IMR-90 (cell line): ENCODE results near the gene KIF25. TPM values are rescaled to one million over a fixed set of nuclear protein-coding genes. Genes with fewer than 3 reads are reported as not detected.

ENCODE experiments used
- ATAC-seq: fragments of 200-7000 bp; cut with Tn5 transposase; 2 replicates; pipeline ENCODE4 v1.9.1; 2020; ENCODE audit warnings: low read depth, mild to moderate bottlenecking, moderate library complexity
- BruUV-seq: library from RNA; stranded (reverse); fragments of 400-500 nt; replicated peaks from 2 replicates; lab custom pipeline; 2021; lab: Mats Ljungman, UMichigan
- CTCF ChIA-PET: fragments of 300-600 bp; formaldehyde crosslinking; extraction: SDS; loops from one replicate; lab custom pipeline; 2021; ENCODE audit warnings: antibody characterized with exemption; lab: Yijun Ruan, JAX
- POLR2A ChIA-PET: fragments of 300-600 bp; sonication (Branson Sonifier 250); formaldehyde crosslinking; loops from one replicate; lab custom pipeline; 2022; ENCODE audit warnings: antibody characterized with exemption; ENCODE audit not compliant: unreplicated experiment; lab: Charles Lee
- DNase-seq: peaks from one replicate; pipeline ENCODE4 v3.0.0; 2013
- H2AFZ ChIP-seq: replicated peaks from 2 replicates; pipeline ENCODE3; 2013; ENCODE audit warnings: low read length, mild to moderate bottlenecking; ENCODE audit not compliant: poor library complexity
- H2AK5ac ChIP-seq: 2 replicates; pipeline ENCODE4 v1.6.1; 2013; ENCODE audit warnings: low read depth, low read length, inconsistent platforms
- H2AK9ac ChIP-seq: replicated peaks from 2 replicates; pipeline ENCODE3; 2013; ENCODE audit warnings: mild to moderate bottlenecking, low read depth, low read length, moderate library complexity; ENCODE audit not compliant: poor library complexity
- H2BK120ac ChIP-seq: 2 replicates; pipeline ENCODE4 v1.6.1; 2013; ENCODE audit warnings: low read depth, low read length, inconsistent platforms
- H2BK15ac ChIP-seq: 3 replicates; pipeline ENCODE4 v1.6.1; 2013; ENCODE audit warnings: low read depth, low read length, inconsistent platforms
- H2BK20ac ChIP-seq: 2 replicates; pipeline ENCODE4 v1.6.1; 2013; ENCODE audit warnings: low read depth, mild to moderate bottlenecking, inconsistent platforms, low read length, moderate library complexity
- H2BK5ac ChIP-seq: 2 replicates; pipeline ENCODE4 v1.6.1; 2013; ENCODE audit warnings: mild to moderate bottlenecking, low read depth, low read length, inconsistent platforms; ENCODE audit not compliant: poor library complexity, severe bottlenecking
- H3K14ac ChIP-seq: replicated peaks from 2 replicates; pipeline ENCODE4 v1.6.1; 2013; ENCODE audit warnings: low read depth, low read length, inconsistent platforms
- H3K18ac ChIP-seq: 2 replicates; pipeline ENCODE4 v1.6.1; 2013; ENCODE audit warnings: low read depth, low read length, control low read depth
- H3K23ac ChIP-seq: 2 replicates; pipeline ENCODE4 v1.6.1; 2013; ENCODE audit warnings: low read depth, low read length, inconsistent platforms
- H3K27ac ChIP-seq: 2 replicates; pipeline ENCODE4 v1.5.1; 2013; ENCODE audit warnings: mild to moderate bottlenecking, control low read depth, low read length; ENCODE audit not compliant: insufficient read depth
- H3K27me3 ChIP-seq: 2 replicates; pipeline ENCODE4 v1.6.1; 2013; ENCODE audit warnings: low read length; ENCODE audit not compliant: control insufficient read depth, insufficient read depth
- H3K36me3 ChIP-seq: 2 replicates; pipeline ENCODE4 v1.6.1; 2013; ENCODE audit warnings: low read length, mixed read lengths; ENCODE audit not compliant: control insufficient read depth, insufficient read depth
- H3K4ac ChIP-seq: 2 replicates; pipeline ENCODE4 v1.6.1; 2013; ENCODE audit warnings: low read depth, low read length, inconsistent platforms
- H3K4me1 ChIP-seq: 2 replicates; pipeline ENCODE4 v1.6.1; 2013; ENCODE audit warnings: low read length, mixed read lengths; ENCODE audit not compliant: control insufficient read depth, insufficient read depth
- H3K4me2 ChIP-seq: 2 replicates; pipeline ENCODE4 v1.6.1; 2013; ENCODE audit warnings: low read depth, mild to moderate bottlenecking, control low read depth, low read length, moderate library complexity
- H3K4me3 ChIP-seq: 2 replicates; pipeline ENCODE4 v1.5.1; 2013; ENCODE audit warnings: low read depth, mild to moderate bottlenecking, control low read depth, low read length, moderate library complexity; ENCODE audit not compliant: insufficient read depth
- H3K56ac ChIP-seq: 2 replicates; pipeline ENCODE4 v1.6.1; 2013; ENCODE audit warnings: low read length, inconsistent platforms; ENCODE audit not compliant: insufficient read depth; ENCODE audit errors: extremely low read depth
- H3K79me1 ChIP-seq, 2 experiments: 2 replicates each; pipeline ENCODE4 v1.6.1; 2013; ENCODE audit warnings: low read length in 2 of 2, inconsistent platforms in 1 of 2, low read depth in 1 of 2
- H3K9ac ChIP-seq: 2 replicates; pipeline ENCODE4 v1.6.1; 2013; ENCODE audit warnings: low read depth, low read length, control low read depth
- H3K9me1 ChIP-seq: 2 replicates; pipeline ENCODE4 v1.6.1; 2013; ENCODE audit warnings: low read length, inconsistent platforms; ENCODE audit not compliant: insufficient read depth
- H3K9me3 ChIP-seq: 2 replicates; pipeline ENCODE4 v1.6.1; 2013; ENCODE audit warnings: low read length; ENCODE audit not compliant: control insufficient read depth, insufficient read depth
- H4K20me1 ChIP-seq: 2 replicates; pipeline ENCODE4 v1.6.1; 2013; ENCODE audit warnings: low read length, inconsistent platforms; ENCODE audit not compliant: insufficient read depth
- H4K5ac ChIP-seq: 2 replicates; pipeline ENCODE4 v1.6.1; 2013; ENCODE audit warnings: mild to moderate bottlenecking, low read depth, low read length, control low read depth
- H4K8ac ChIP-seq, 2 experiments: 2 replicates each; pipeline ENCODE4 v1.6.1; 2013; ENCODE audit warnings: low read depth in 2 of 2, low read length in 2 of 2, control low read depth in 1 of 2, inconsistent platforms in 1 of 2
- H4K91ac ChIP-seq: 2 replicates; pipeline ENCODE4 v1.6.1; 2013; ENCODE audit warnings: low read depth, low read length, inconsistent platforms; ENCODE audit not compliant: insufficient read depth
- BHLHE40 ChIP-seq: fragments of 150-350 bp; IDR thresholded peaks from 2 replicates; pipeline ENCODE4 v1.6.1; 2016; ENCODE audit warnings: mild to moderate bottlenecking, low read depth, low read length
- CEBPB ChIP-seq: IDR thresholded peaks from 2 replicates; pipeline ENCODE4 v1.6.1; 2012; ENCODE audit warnings: low read depth, low read length, improper control_type of control experiment
- CHD1 ChIP-seq: IDR thresholded peaks from 2 replicates; pipeline ENCODE4 v1.6.1; 2012; ENCODE audit warnings: low read depth, low read length, improper control_type of control experiment
- FOS ChIP-seq: fragments of 150-350 bp; IDR thresholded peaks from 2 replicates; pipeline ENCODE4 v1.6.1; 2016; ENCODE audit warnings: low read depth, low read length
- MAFK ChIP-seq: IDR thresholded peaks from 2 replicates; pipeline ENCODE4 v1.6.1; 2012; ENCODE audit warnings: low read depth, low read length, improper control_type of control experiment
- MAZ ChIP-seq: IDR thresholded peaks from 2 replicates; pipeline ENCODE4 v1.6.1; 2012; ENCODE audit warnings: low read depth, mild to moderate bottlenecking, low read length, improper control_type of control experiment, moderate library complexity, borderline replicate concordance
- MXI1 ChIP-seq: IDR thresholded peaks from 2 replicates; pipeline ENCODE4 v1.6.1; 2012; ENCODE audit warnings: low read depth, mild to moderate bottlenecking, low read length, moderate library complexity, borderline replicate concordance
- NFE2L2 ChIP-seq: fragments of 150-350 bp; IDR thresholded peaks from 2 replicates; pipeline ENCODE4 v1.6.1; 2016; ENCODE audit warnings: low read depth, mild to moderate bottlenecking, low read length
- POLR2A ChIP-seq: IDR thresholded peaks from 2 replicates; pipeline ENCODE4 v1.6.1; 2012; ENCODE audit warnings: mild to moderate bottlenecking, low read depth, low read length
- RAD21 ChIP-seq: IDR thresholded peaks from 2 replicates; pipeline ENCODE4 v1.6.1; 2012; ENCODE audit warnings: low read length, improper control_type of control experiment
- RCOR1 ChIP-seq: IDR thresholded peaks from 2 replicates; pipeline ENCODE4 v1.6.1; 2012; ENCODE audit warnings: mild to moderate bottlenecking, low read length, improper control_type of control experiment; ENCODE audit not compliant: insufficient replicate concordance
- RFX5 ChIP-seq: IDR thresholded peaks from 2 replicates; pipeline ENCODE4 v1.8.0; 2012; ENCODE audit warnings: low read depth, mild to moderate bottlenecking, low read length, moderate library complexity
- SMC3 ChIP-seq: fragments of 150-350 bp; IDR thresholded peaks from 2 replicates; pipeline ENCODE4 v1.6.1; 2016; ENCODE audit warnings: low read depth, mild to moderate bottlenecking, antibody characterized with exemption, low read length, moderate library complexity
- WGBS, 2 experiments: methylation state at CpG; one replicate each; pipeline versions ENCODE4 v1.1.5 to v1.1.7; 2013; ENCODE audit warnings: missing lambda C conversion rate in 2 of 2; ENCODE audit not compliant: insufficient read length in 1 of 2; ENCODE audit errors: extremely low coverage in 2 of 2; 5-methylcytosine and 5-hydroxymethylcytosine counted together
- dilution Hi-C: fragments of 300-500 bp; cut with HindIII; formaldehyde crosslinking; loops from one replicate; pipeline ENCODE4 v1.14.3; 2018; ENCODE audit warnings: low sequenced_read_pairs; ENCODE audit not compliant: unreplicated experiment
- in situ Hi-C: fragments of 300-500 bp; cut with MboI; formaldehyde crosslinking; loops from 3 replicates; pipeline ENCODE4 v1.14.3; 2019; ENCODE audit warnings: low sequenced_read_pairs, inconsistent platforms, mixed read lengths
- intact Hi-C: fragments of 100-400 bp; cut with micrococcal nuclease; formaldehyde crosslinking; loops from 2 replicates; pipeline ENCODE4 v1.10.0; 2022
- polyA plus RNA-seq, 3 experiments: library from polyadenylated mRNA; depleted of rRNA; stranded (reverse); fragments of >200 nt; gene quantifications; 2 replicates each; pipeline ENCODE4 v1.2.3, GENCODE V29; 2012; ENCODE audit warnings: low replicate concordance in 1 of 3
- total RNA-seq: library from RNA; depleted of rRNA; stranded (reverse); fragments of >200 nt; gene quantifications from 2 replicates; pipeline ENCODE4 v1.2.3, GENCODE V29; 2012
- TF ChIP-seq, protein P1 (sequence below): fragments of 150-350 bp; IDR thresholded peaks from 2 replicates; pipeline ENCODE4 v1.6.1; 2016; ENCODE audit warnings: low read depth, mild to moderate bottlenecking, low read length, moderate library complexity, borderline replicate concordance
- TF ChIP-seq, protein P2 (sequence below): conservative IDR thresholded peaks from 2 replicates; pipeline ENCODE4 v1.5.1; 2012; ENCODE audit warnings: mild to moderate bottlenecking, low read depth, low read length, improper control_type of control experiment
- TF ChIP-seq, protein P3 (sequence below): fragments of 150-350 bp; IDR thresholded peaks from 2 replicates; pipeline ENCODE4 v1.6.1; 2017; ENCODE audit warnings: mild to moderate bottlenecking, antibody characterized with exemption, low read length, low read depth

The KIF25 gene
- total and polyA plus RNA-seq, 2 of the 4 experiments (the other 2 are of a cell fraction), result not detected

DNA sequence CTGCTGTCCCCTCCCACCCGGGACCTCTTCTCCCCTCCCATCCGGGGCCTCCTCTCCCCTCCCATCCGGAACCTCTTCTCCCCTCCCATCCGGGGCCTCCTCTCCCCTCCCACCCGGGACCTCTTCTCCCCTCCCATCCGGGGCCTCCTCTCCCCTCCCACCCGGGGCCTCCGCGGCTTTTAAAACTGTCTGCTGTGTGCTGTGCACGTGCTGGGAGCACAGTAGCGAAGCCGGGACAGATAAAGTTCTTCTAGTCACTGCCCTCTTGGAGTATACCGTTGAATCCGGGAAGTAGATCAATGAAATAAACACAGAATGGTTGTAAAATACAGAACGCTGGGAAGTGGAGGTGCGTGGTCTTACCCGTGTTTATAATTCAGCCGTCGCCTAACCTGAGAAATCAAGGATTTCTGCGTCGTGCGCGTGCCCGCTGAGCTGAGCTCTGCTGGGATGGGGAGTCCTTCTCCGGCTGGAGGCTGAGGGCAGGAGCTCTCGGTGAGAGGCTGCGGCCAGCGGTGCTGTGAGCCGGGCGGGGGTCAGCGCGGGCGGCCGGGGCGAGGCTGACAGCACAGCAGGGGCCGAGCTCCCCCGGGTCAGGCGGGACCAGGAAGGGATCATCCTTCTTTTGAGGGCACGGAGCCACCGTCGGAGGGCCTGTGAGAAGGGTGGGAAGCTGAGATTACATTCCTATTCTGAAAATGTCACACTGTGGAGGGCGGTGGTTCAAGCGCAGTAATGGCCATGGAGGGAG lies 19.6 kb upstream of the KIF25 start:
- H2BK120ac ChIP-seq, result no peak overlapping the region
- H2BK15ac ChIP-seq, result no peak overlapping the region
- H3K4me1 ChIP-seq, result peaks cover 4% of the 10 kb centered on the region; the same call in 1 of the 2 replicates
- H2AFZ ChIP-seq, result no peak overlapping the region
- peaks cover 2% of the 10 kb centered on the region; the same call in 1 of the 2 replicates for H3K9me1 ChIP-seq
- DNase-seq (no peak), ATAC-seq (no peak)
- TF ChIP-seq BHLHE40 (no peak), NFE2L2 (no peak), POLR2A (no peak), CHD1 (no peak), MAFK (no peak), SMC3 (no peak), MAZ (no peak), RCOR1 (no peak), RFX5 (no peak), FOS (no peak), CEBPB (no peak), RAD21 (no peak), MXI1 (no peak)
- TF ChIP-seq, protein P1, sequence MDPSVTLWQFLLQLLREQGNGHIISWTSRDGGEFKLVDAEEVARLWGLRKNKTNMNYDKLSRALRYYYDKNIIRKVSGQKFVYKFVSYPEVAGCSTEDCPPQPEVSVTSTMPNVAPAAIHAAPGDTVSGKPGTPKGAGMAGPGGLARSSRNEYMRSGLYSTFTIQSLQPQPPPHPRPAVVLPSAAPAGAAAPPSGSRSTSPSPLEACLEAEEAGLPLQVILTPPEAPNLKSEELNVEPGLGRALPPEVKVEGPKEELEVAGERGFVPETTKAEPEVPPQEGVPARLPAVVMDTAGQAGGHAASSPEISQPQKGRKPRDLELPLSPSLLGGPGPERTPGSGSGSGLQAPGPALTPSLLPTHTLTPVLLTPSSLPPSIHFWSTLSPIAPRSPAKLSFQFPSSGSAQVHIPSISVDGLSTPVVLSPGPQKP, result no peak
- TF ChIP-seq, protein P2, sequence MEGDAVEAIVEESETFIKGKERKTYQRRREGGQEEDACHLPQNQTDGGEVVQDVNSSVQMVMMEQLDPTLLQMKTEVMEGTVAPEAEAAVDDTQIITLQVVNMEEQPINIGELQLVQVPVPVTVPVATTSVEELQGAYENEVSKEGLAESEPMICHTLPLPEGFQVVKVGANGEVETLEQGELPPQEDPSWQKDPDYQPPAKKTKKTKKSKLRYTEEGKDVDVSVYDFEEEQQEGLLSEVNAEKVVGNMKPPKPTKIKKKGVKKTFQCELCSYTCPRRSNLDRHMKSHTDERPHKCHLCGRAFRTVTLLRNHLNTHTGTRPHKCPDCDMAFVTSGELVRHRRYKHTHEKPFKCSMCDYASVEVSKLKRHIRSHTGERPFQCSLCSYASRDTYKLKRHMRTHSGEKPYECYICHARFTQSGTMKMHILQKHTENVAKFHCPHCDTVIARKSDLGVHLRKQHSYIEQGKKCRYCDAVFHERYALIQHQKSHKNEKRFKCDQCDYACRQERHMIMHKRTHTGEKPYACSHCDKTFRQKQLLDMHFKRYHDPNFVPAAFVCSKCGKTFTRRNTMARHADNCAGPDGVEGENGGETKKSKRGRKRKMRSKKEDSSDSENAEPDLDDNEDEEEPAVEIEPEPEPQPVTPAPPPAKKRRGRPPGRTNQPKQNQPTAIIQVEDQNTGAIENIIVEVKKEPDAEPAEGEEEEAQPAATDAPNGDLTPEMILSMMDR, result no peak
- TF ChIP-seq, protein P3, sequence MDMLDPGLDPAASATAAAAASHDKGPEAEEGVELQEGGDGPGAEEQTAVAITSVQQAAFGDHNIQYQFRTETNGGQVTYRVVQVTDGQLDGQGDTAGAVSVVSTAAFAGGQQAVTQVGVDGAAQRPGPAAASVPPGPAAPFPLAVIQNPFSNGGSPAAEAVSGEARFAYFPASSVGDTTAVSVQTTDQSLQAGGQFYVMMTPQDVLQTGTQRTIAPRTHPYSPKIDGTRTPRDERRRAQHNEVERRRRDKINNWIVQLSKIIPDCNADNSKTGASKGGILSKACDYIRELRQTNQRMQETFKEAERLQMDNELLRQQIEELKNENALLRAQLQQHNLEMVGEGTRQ, result no peak
- WGBS, 2 experiments, result 99% methylated on average over 16 of the region's 43 CpGs; no CpG with 5 or more reads in 1 of the 2 experiments
- dilution Hi-C loops (no loop called here), in situ Hi-C loops (no loop called here), intact Hi-C loops (no loop called here)
- no peak overlapping the region for H3K14ac ChIP-seq
- no peak overlapping the region for H2BK5ac ChIP-seq
- H2BK20ac ChIP-seq, result no peak overlapping the region
- H2AK5ac ChIP-seq, result no peak overlapping the region
- H4K5ac ChIP-seq, result no peak overlapping the region
- H3K23ac ChIP-seq, result no peak overlapping the region
- no peak overlapping the region for H3K9ac ChIP-seq
- no peak overlapping the region for H3K4ac ChIP-seq
- no peak overlapping the region for H3K4me3 ChIP-seq
- peaks cover 2% of the 10 kb centered on the region; the same call in 1 of the 2 replicates for H3K27me3 ChIP-seq
- no peak overlapping the region for H3K56ac ChIP-seq
- no peak overlapping the region for H3K18ac ChIP-seq
- no peak overlapping the region for H2AK9ac ChIP-seq
- H4K20me1 ChIP-seq, result no peaks in the 10 kb centered on the region
- no peak overlapping the region for H3K4me2 ChIP-seq
- H4K8ac ChIP-seq, result no peak overlapping the region
- POLR2A ChIA-PET, result no interaction called here
- H3K9me3 ChIP-seq, result no peaks in the 10 kb centered on the region
- no peaks in the 10 kb centered on the region for H3K36me3 ChIP-seq
- H4K91ac ChIP-seq, result no peak overlapping the region
- no peaks in the 10 kb centered on the region for H3K79me1 ChIP-seq
- CTCF ChIA-PET, result no interaction called here
- no TSS peak for BruUV-seq
- no peak overlapping the region for H3K27ac ChIP-seq
